H9 (cell line): ENCODE results near the gene CIB4. TPM values are rescaled to one million over a fixed set of nuclear protein-coding genes. Genes with fewer than 3 reads are reported as not detected.

ENCODE experiments used
- DNase-seq: peaks from one replicate; pipeline ENCODE4 v3.0.0-alpha.2; 2017
- H2AFZ ChIP-seq: one replicate; pipeline ENCODE4 v1.6.1; 2013; ENCODE audit warnings: mild to moderate bottlenecking, low read length, control low read depth, moderate library complexity
- H2AK5ac ChIP-seq: 2 replicates; pipeline ENCODE4 v1.6.1; 2013; ENCODE audit warnings: low read length, control low read depth, mixed read lengths; ENCODE audit not compliant: insufficient read length
- H2BK120ac ChIP-seq: one replicate; pipeline ENCODE4 v1.6.1; 2013; ENCODE audit warnings: low read depth, mild to moderate bottlenecking, low read length, control low read depth, inconsistent platforms; ENCODE audit not compliant: poor library complexity, severe bottlenecking
- H2BK12ac ChIP-seq: 2 replicates; pipeline ENCODE4 v1.6.1; 2013; ENCODE audit warnings: low read length, control low read depth, mixed read lengths, low read depth; ENCODE audit not compliant: insufficient read length
- H2BK15ac ChIP-seq: 2 replicates; pipeline ENCODE4 v1.6.1; 2013; ENCODE audit warnings: low read depth, low read length, control low read depth
- H2BK20ac ChIP-seq: one replicate; pipeline ENCODE4 v1.6.1; 2013; ENCODE audit warnings: low read depth, mild to moderate bottlenecking, low read length, control low read depth, inconsistent platforms; ENCODE audit not compliant: poor library complexity, severe bottlenecking
- H2BK5ac ChIP-seq: 2 replicates; pipeline ENCODE4 v1.6.1; 2013; ENCODE audit warnings: low read length, control low read depth, mixed read lengths; ENCODE audit not compliant: insufficient read length
- H3K14ac ChIP-seq: 2 replicates; pipeline ENCODE4 v1.6.1; 2013; ENCODE audit warnings: low read length, control low read depth; ENCODE audit not compliant: insufficient read depth
- H3K18ac ChIP-seq: 2 replicates; pipeline ENCODE4 v1.6.1; 2013; ENCODE audit warnings: low read depth, mild to moderate bottlenecking, mixed read lengths, low read length, control low read depth; ENCODE audit not compliant: insufficient read length
- H3K23ac ChIP-seq: 2 replicates; pipeline ENCODE4 v1.6.1; 2013; ENCODE audit warnings: low read length, control low read depth, mixed read lengths, low read depth; ENCODE audit not compliant: insufficient read length
- H3K23me2 ChIP-seq: 2 replicates; pipeline ENCODE4 v1.6.1; 2013; ENCODE audit warnings: low read depth, mild to moderate bottlenecking, mixed read lengths, low read length, control low read depth; ENCODE audit not compliant: insufficient read length, poor library complexity, severe bottlenecking
- H3K27ac ChIP-seq: 2 replicates; pipeline ENCODE4 v1.5.1; 2013; ENCODE audit warnings: low read length, control low read depth, mixed read lengths, low read depth; ENCODE audit not compliant: insufficient read length
- H3K27me3 ChIP-seq: 2 replicates; pipeline ENCODE4 v1.6.1; 2013; ENCODE audit warnings: low read length, control low read depth, inconsistent platforms; ENCODE audit not compliant: insufficient read depth
- H3K4ac ChIP-seq: 2 replicates; pipeline ENCODE4 v1.6.1; 2013; ENCODE audit warnings: low read depth, mild to moderate bottlenecking, control low read depth, inconsistent platforms, low read length, moderate library complexity
- H3K4me1 ChIP-seq: 2 replicates; pipeline ENCODE4 v1.6.1; 2013; ENCODE audit warnings: low read length, control low read depth, inconsistent platforms; ENCODE audit not compliant: insufficient read depth
- H3K4me2 ChIP-seq: 2 replicates; pipeline ENCODE4 v1.6.1; 2013; ENCODE audit warnings: low read length, control low read depth, mixed read lengths; ENCODE audit not compliant: insufficient read length, insufficient read depth
- H3K56ac ChIP-seq: 2 replicates; pipeline ENCODE4 v1.6.1; 2013; ENCODE audit warnings: low read depth, mild to moderate bottlenecking, mixed read lengths, low read length, control low read depth; ENCODE audit not compliant: insufficient read length
- H3K79me1 ChIP-seq: 2 replicates; pipeline ENCODE4 v1.6.1; 2013; ENCODE audit warnings: low read depth, mild to moderate bottlenecking, moderate library complexity, low read length, control low read depth, inconsistent platforms; ENCODE audit not compliant: insufficient read depth, poor library complexity, severe bottlenecking
- H3K79me2 ChIP-seq: 2 replicates; pipeline ENCODE4 v1.6.1; 2013; ENCODE audit warnings: low read length, control low read depth, inconsistent platforms; ENCODE audit not compliant: insufficient read depth
- H3K9ac ChIP-seq: 2 replicates; pipeline ENCODE4 v1.6.1; 2013; ENCODE audit warnings: low read length, control low read depth, mixed read lengths; ENCODE audit not compliant: insufficient read length; ENCODE audit errors: extremely low read depth
- H3K9me3 ChIP-seq: one replicate; pipeline ENCODE4 v1.6.1; 2013; ENCODE audit warnings: low read depth, low read length, inconsistent platforms; ENCODE audit not compliant: control insufficient read depth
- H3T11ph ChIP-seq: one replicate; pipeline ENCODE4 v1.6.1; 2013; ENCODE audit warnings: mild to moderate bottlenecking, low read length, control low read depth, inconsistent platforms
- H4K20me1 ChIP-seq: one replicate; pipeline ENCODE4 v1.6.1; 2013; ENCODE audit not compliant: control insufficient read depth, insufficient read length, insufficient read depth
- H4K5ac ChIP-seq: 2 replicates; pipeline ENCODE4 v1.6.1; 2013; ENCODE audit warnings: low read depth, mild to moderate bottlenecking, mixed read lengths, low read length, control low read depth; ENCODE audit not compliant: insufficient read length
- H4K8ac ChIP-seq: replicated peaks from 2 replicates; pipeline ENCODE4 v1.6.1; 2013; ENCODE audit warnings: low read length, control low read depth, mixed read lengths, low read depth; ENCODE audit not compliant: insufficient read length
- H4K91ac ChIP-seq: 2 replicates; pipeline ENCODE4 v1.6.1; 2013; ENCODE audit warnings: low read depth, mild to moderate bottlenecking, moderate library complexity, mixed read lengths, low read length, control low read depth; ENCODE audit not compliant: insufficient read length
- H3K27ac Mint-ChIP-seq, 3 experiments: 2 replicates in 2 of 3; 3 replicates in 1 of 3; pipeline ENCODE4 v1.8.0; 2020 to 2021; ENCODE audit warnings: mixed read lengths in 3 of 3, mild to moderate bottlenecking in 1 of 3, moderate library complexity in 1 of 3
- H3K27me3 Mint-ChIP-seq: 2 replicates; pipeline ENCODE4 v1.8.0; 2021; ENCODE audit warnings: low read depth, mild to moderate bottlenecking, moderate library complexity, mixed read lengths
- H3K36me3 Mint-ChIP-seq, 3 experiments: 2 replicates in 2 of 3; 3 replicates in 1 of 3; pipeline ENCODE4 v1.8.0; 2020 to 2021; ENCODE audit warnings: low read depth in 3 of 3, mixed read lengths in 3 of 3; ENCODE audit not compliant: insufficient read depth in 1 of 3
- H3K4me1 Mint-ChIP-seq, 2 experiments: 2 replicates each; pipeline ENCODE4 v1.8.0; 2020; ENCODE audit warnings: mixed read lengths in 2 of 2
- H3K4me3 Mint-ChIP-seq, 2 experiments: 2 replicates in 1 of 2; 3 replicates in 1 of 2; pipeline ENCODE4 v1.8.0; 2020 to 2021; ENCODE audit warnings: mild to moderate bottlenecking in 2 of 2, mixed read lengths in 2 of 2, moderate library complexity in 1 of 2
- H3K9me3 Mint-ChIP-seq, 2 experiments: 2 replicates in 1 of 2; 3 replicates in 1 of 2; pipeline ENCODE4 v1.8.0; 2020; ENCODE audit warnings: mild to moderate bottlenecking in 2 of 2, mixed read lengths in 2 of 2, moderate library complexity in 1 of 2
- WGBS: extraction: QIAGEN DNeasy Blood & Tissue Kit; methylation state at CpG from one replicate; pipeline ENCODE4 v1.1.7; 2013; ENCODE audit warnings: missing lambda C conversion rate, low lambda C conversion rate, mixed read lengths; ENCODE audit not compliant: insufficient read length; ENCODE audit errors: extremely low coverage; 5-methylcytosine and 5-hydroxymethylcytosine counted together
- total RNA-seq: library from RNA; stranded (reverse); gene quantifications from 2 replicates; pipeline ENCODE4 v1.2.1, GENCODE V29; 2021
- TF ChIP-seq, protein P1 (sequence below): fragments of 200-600 bp; sonication (generic); conservative IDR thresholded peaks from 3 replicates; pipeline ENCODE4 v1.8.0; 2021; ENCODE audit warnings: antibody characterized with exemption, mild to moderate bottlenecking

The CIB4 gene
- total RNA-seq, 1 experiment from 2014 or later: not detected

DNA sequence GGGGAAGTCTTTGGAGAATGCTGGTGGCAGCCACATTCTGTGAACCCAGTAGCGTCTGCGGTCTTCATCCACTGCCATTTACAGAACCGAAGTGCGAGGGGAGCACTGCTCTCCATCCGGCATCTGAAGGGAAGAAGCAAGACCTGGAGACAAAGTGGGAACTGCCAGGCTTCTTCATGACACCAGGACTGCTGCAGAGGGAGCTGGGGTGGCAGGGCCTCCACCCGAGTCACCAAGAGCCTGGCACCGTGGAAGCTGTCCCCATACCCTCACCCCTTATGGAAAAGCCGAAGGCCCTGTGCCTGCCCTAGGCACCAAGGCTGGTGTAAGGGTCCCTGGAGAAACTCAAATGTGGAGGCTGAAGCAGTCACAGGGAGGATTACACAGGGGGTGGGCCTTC lies 79.8 kb downstream of the CIB4 start:
- Histone ChIP-seq H2BK12ac (no peak overlapping the region), H3K79me1 (no peaks in the 10 kb centered on the region), H2BK5ac (no peak overlapping the region), H3K14ac (no peak overlapping the region), H3T11ph (no peak overlapping the region), H3K9me3 (no peaks in the 10 kb centered on the region), H4K8ac (no peak overlapping the region), H3K4ac (no peak overlapping the region), H2BK120ac (no peak overlapping the region), H2AFZ (no peak overlapping the region), H3K56ac (no peak overlapping the region), H3K27me3 (no peaks in the 10 kb centered on the region), H2AK5ac (no peak overlapping the region), H4K20me1 (no peaks in the 10 kb centered on the region), H2BK20ac (no peak overlapping the region), H3K9ac (no peak overlapping the region), H3K18ac (no peak overlapping the region), H3K79me2 (no peaks in the 10 kb centered on the region), H3K4me1 (no peaks in the 10 kb centered on the region), H4K91ac (no peak overlapping the region), H3K4me2 (no peak overlapping the region), H3K23ac (no peak overlapping the region), H3K23me2 (no peaks in the 10 kb centered on the region), H3K27ac (no peak overlapping the region), H4K5ac (no peak overlapping the region), H2BK15ac (no peak overlapping the region)
- H3K27me3 Mint-ChIP-seq: peaks cover 46% of the 10 kb centered on the region
- DNase-seq: no peak
- H3K36me3 Mint-ChIP-seq: no peaks in the 10 kb centered on the region
- H3K27ac Mint-ChIP-seq: no peak overlapping the region
- H3K4me1 Mint-ChIP-seq: peaks cover 14 to 35% of the 10 kb centered on the region in 2 experiments
- H3K4me3 Mint-ChIP-seq: no peak overlapping the region
- no CpG with 5 or more reads among the region's 8 CpGs for WGBS
- TF ChIP-seq, protein P1, sequence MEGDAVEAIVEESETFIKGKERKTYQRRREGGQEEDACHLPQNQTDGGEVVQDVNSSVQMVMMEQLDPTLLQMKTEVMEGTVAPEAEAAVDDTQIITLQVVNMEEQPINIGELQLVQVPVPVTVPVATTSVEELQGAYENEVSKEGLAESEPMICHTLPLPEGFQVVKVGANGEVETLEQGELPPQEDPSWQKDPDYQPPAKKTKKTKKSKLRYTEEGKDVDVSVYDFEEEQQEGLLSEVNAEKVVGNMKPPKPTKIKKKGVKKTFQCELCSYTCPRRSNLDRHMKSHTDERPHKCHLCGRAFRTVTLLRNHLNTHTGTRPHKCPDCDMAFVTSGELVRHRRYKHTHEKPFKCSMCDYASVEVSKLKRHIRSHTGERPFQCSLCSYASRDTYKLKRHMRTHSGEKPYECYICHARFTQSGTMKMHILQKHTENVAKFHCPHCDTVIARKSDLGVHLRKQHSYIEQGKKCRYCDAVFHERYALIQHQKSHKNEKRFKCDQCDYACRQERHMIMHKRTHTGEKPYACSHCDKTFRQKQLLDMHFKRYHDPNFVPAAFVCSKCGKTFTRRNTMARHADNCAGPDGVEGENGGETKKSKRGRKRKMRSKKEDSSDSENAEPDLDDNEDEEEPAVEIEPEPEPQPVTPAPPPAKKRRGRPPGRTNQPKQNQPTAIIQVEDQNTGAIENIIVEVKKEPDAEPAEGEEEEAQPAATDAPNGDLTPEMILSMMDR: no peak
- no peaks in the 10 kb centered on the region; a peak in 1 of 5 replicates for H3K9me3 Mint-ChIP-seq
